ENCODE data around the gene OPN1MW. TPM values are rescaled to one million over a fixed set of nuclear protein-coding genes. Genes with fewer than 3 reads are reported as not detected.
"Not testable (repeated sequence)": the region's sequence is repeated elsewhere in the genome, so short reads cannot be mapped to it uniquely, and the experiment has no call there.

The OPN1MW gene
- total and polyA plus RNA-seq, 7 experiments from 2014 or later: not detected

DNA sequence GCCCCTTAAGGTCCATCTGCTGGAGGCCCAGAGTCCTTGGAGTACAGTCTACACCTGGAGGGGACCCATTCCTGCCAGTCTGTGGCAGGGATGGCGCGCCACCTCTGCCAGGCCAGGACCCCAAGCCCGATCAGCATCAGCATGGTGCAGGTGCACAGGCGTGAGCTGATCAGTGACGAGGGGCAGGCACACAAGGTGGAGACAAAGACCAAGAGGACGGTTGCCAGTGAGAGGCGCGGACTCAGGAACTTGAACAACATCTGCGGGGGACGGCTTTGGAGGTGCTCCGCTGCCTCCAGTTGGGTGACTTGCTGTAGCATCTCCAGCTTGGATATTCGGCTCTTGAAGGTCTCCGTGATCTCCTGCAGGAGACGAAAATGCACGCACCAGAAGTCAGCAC, 14.1 kb downstream of the OPN1MW start:
- H3K27ac Mint-ChIP-seq; H3K4me1 Mint-ChIP-seq; H3K36me3 Mint-ChIP-seq; H3K36me3 ChIP-seq (ENCODE audit: control insufficient read depth in 2 of 3, insufficient read depth in 3 of 3, low read length in 3 of 3); H3K27me3 Mint-ChIP-seq; H3K4me1 ChIP-seq (ENCODE audit: control insufficient read depth in 2 of 2, insufficient read depth in 2 of 2, low read length in 2 of 2); H3K9me3 ChIP-seq (ENCODE audit: control insufficient read depth in 2 of 3, low read length in 3 of 3); H3K4me3 ChIP-seq (ENCODE audit: low read length); H3K4me3 Mint-ChIP-seq; CTCF ChIA-PET; intact Hi-C loops (cut with micrococcal nuclease); DNase-seq; POLR2A ChIA-PET; H3K27me3 ChIP-seq (ENCODE audit: control insufficient read depth in 2 of 2, insufficient read depth in 2 of 2, low read length in 2 of 2); ATAC-seq; H3K9me3 Mint-ChIP-seq; H3K27ac ChIP-seq (ENCODE audit: low read depth, low read length): not testable (repeated sequence)

GRCh38 chrX:154209670-154210418, 27.4 kb downstream of the OPN1MW start:
- POLR2A ChIA-PET; intact Hi-C loops (cut with micrococcal nuclease): not testable (repeated sequence)

DNA sequence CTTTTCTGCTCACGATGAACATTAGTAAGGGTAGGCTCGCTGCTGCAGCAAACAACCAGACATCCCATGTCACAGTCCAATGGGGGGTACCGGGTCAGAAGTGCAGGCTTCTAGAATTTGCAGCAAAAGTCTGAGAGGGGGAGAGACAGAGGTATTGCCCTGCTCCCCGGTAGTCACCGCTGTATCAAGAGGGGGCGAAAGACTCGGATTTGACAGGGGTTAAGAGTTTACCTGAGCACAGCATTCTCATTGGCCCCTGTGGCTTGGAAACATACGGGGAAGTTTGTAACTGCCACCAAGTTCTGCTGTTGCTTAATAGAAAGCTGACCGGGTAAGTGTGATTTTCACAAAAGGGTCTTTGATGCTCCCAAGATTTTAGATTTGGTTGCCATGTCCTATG, 28.7 kb downstream of the OPN1MW start:
- DNase-seq: peak in 1 of 9 donors; percentile 13
- H3K4me3 Mint-ChIP-seq; H3K27ac ChIP-seq (ENCODE audit: low read depth, low read length): not testable (repeated sequence)

More at GRCh38 chrX:154209670-154210418, 27.4 kb downstream of the OPN1MW start:
- peak overlapping the region in 2 of 9 donors; percentile 33 to 62 for H3K27ac Mint-ChIP-seq
- H3K36me3 ChIP-seq (ENCODE audit: control insufficient read depth in 2 of 3, insufficient read depth in 3 of 3, low read length in 3 of 3); H3K27ac ChIP-seq (ENCODE audit: low read depth, low read length); H3K27me3 Mint-ChIP-seq; DNase-seq; H3K9me3 ChIP-seq (ENCODE audit: control insufficient read depth in 2 of 3, low read length in 3 of 3); H3K27me3 ChIP-seq (ENCODE audit: control insufficient read depth in 2 of 2, insufficient read depth in 2 of 2, low read length in 2 of 2); H3K4me1 ChIP-seq (ENCODE audit: control insufficient read depth in 2 of 2, insufficient read depth in 2 of 2, low read length in 2 of 2); H3K9me3 Mint-ChIP-seq; H3K4me3 Mint-ChIP-seq; CTCF ChIA-PET; H3K4me1 Mint-ChIP-seq; H3K36me3 Mint-ChIP-seq; H3K4me3 ChIP-seq (ENCODE audit: low read length): not testable (repeated sequence)
- peak; percentile 95 for ATAC-seq

GRCh38 chrX:154211499-154211898, 29.1 kb downstream of the OPN1MW start:
- H3K27ac ChIP-seq (ENCODE audit: low read depth, low read length); H3K27me3 ChIP-seq (ENCODE audit: control insufficient read depth in 2 of 2, insufficient read depth in 2 of 2, low read length in 2 of 2); DNase-seq; ATAC-seq; H3K4me3 ChIP-seq (ENCODE audit: low read length); H3K27ac Mint-ChIP-seq; H3K9me3 Mint-ChIP-seq; H3K27me3 Mint-ChIP-seq; H3K36me3 ChIP-seq (ENCODE audit: control insufficient read depth in 2 of 3, insufficient read depth in 3 of 3, low read length in 3 of 3); POLR2A ChIA-PET; CTCF ChIA-PET; H3K4me1 Mint-ChIP-seq; intact Hi-C loops (cut with micrococcal nuclease); H3K36me3 Mint-ChIP-seq; H3K4me3 Mint-ChIP-seq; H3K4me1 ChIP-seq (ENCODE audit: control insufficient read depth in 2 of 2, insufficient read depth in 2 of 2, low read length in 2 of 2); H3K9me3 ChIP-seq (ENCODE audit: control insufficient read depth in 2 of 3, low read length in 3 of 3): not testable (repeated sequence)

More for the DNA sequence above, 28.7 kb downstream of the OPN1MW start:
- H3K4me3 ChIP-seq (ENCODE audit: low read length); H3K4me1 Mint-ChIP-seq; intact Hi-C loops (cut with micrococcal nuclease); H3K36me3 Mint-ChIP-seq; H3K36me3 ChIP-seq (ENCODE audit: control insufficient read depth in 2 of 3, insufficient read depth in 3 of 3, low read length in 3 of 3); H3K9me3 Mint-ChIP-seq; H3K27me3 Mint-ChIP-seq; ATAC-seq; H3K27me3 ChIP-seq (ENCODE audit: control insufficient read depth in 2 of 2, insufficient read depth in 2 of 2, low read length in 2 of 2); POLR2A ChIA-PET; H3K9me3 ChIP-seq (ENCODE audit: control insufficient read depth in 2 of 3, low read length in 3 of 3); H3K4me1 ChIP-seq (ENCODE audit: control insufficient read depth in 2 of 2, insufficient read depth in 2 of 2, low read length in 2 of 2); CTCF ChIA-PET: not testable (repeated sequence)
- peak overlapping the region in 1 of 9 donors; percentile 77 for H3K27ac Mint-ChIP-seq

GRCh38 chrX:154219456-154219855, 37.1 kb downstream of the OPN1MW start, which contains the start of gene OPN1MW2:
Gene OPN1MW2, plus strand, starts transcription at chrX:154219756. Its CDS starts 60 bp downstream, at chrX:154219816.
- H3K4me1 ChIP-seq (ENCODE audit: control insufficient read depth in 2 of 2, insufficient read depth in 2 of 2, low read length in 2 of 2); DNase-seq; CTCF ChIA-PET; intact Hi-C loops (cut with micrococcal nuclease); POLR2A ChIA-PET; H3K36me3 Mint-ChIP-seq; H3K4me3 Mint-ChIP-seq; H3K36me3 ChIP-seq (ENCODE audit: control insufficient read depth in 2 of 3, insufficient read depth in 3 of 3, low read length in 3 of 3); H3K27me3 ChIP-seq (ENCODE audit: control insufficient read depth in 2 of 2, insufficient read depth in 2 of 2, low read length in 2 of 2); H3K27ac ChIP-seq (ENCODE audit: low read depth, low read length); H3K27me3 Mint-ChIP-seq; H3K4me1 Mint-ChIP-seq; H3K4me3 ChIP-seq (ENCODE audit: low read length); H3K9me3 ChIP-seq (ENCODE audit: control insufficient read depth in 2 of 3, low read length in 3 of 3); H3K9me3 Mint-ChIP-seq; ATAC-seq; H3K27ac Mint-ChIP-seq: not testable (repeated sequence)

DNA sequence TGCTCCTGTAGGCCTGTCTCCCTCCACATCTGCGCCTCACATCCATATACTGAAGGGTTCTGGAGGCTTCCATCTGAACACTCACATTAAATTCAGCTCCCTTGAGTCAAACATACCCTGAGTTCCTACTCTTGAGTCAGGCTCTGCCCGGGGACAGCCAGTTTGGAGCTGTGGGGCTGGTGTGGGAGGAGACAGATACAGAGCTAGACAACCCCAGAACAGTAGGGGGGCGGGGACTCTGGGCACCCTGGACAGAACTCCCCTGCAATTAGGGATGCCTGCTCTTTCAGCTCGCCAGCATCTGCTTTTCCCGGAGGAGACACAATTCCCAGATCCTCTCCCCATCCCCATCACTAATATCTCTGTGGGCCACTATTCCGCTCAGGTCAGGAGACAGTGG, 42.9 kb downstream of the OPN1MW start:
- H3K4me1 ChIP-seq (ENCODE audit: control insufficient read depth in 2 of 2, insufficient read depth in 2 of 2, low read length in 2 of 2); H3K27ac Mint-ChIP-seq; H3K27ac ChIP-seq (ENCODE audit: low read depth, low read length); H3K27me3 ChIP-seq (ENCODE audit: control insufficient read depth in 2 of 2, insufficient read depth in 2 of 2, low read length in 2 of 2); H3K4me1 Mint-ChIP-seq; CTCF ChIA-PET; H3K9me3 Mint-ChIP-seq; DNase-seq; H3K36me3 Mint-ChIP-seq; H3K9me3 ChIP-seq (ENCODE audit: control insufficient read depth in 2 of 3, low read length in 3 of 3); ATAC-seq; H3K4me3 Mint-ChIP-seq; POLR2A ChIA-PET; H3K4me3 ChIP-seq (ENCODE audit: low read length); H3K36me3 ChIP-seq (ENCODE audit: control insufficient read depth in 2 of 3, insufficient read depth in 3 of 3, low read length in 3 of 3); H3K27me3 Mint-ChIP-seq; intact Hi-C loops (cut with micrococcal nuclease): not testable (repeated sequence)

GRCh38 chrX:154226706-154227105, 44.3 kb downstream of the OPN1MW start:
- H3K4me1 Mint-ChIP-seq; ATAC-seq; H3K27me3 ChIP-seq (ENCODE audit: control insufficient read depth in 2 of 2, insufficient read depth in 2 of 2, low read length in 2 of 2); H3K27me3 Mint-ChIP-seq; H3K4me3 Mint-ChIP-seq; POLR2A ChIA-PET; H3K9me3 Mint-ChIP-seq; DNase-seq; CTCF ChIA-PET; H3K36me3 ChIP-seq (ENCODE audit: control insufficient read depth in 2 of 3, insufficient read depth in 3 of 3, low read length in 3 of 3); intact Hi-C loops (cut with micrococcal nuclease); H3K27ac Mint-ChIP-seq; H3K9me3 ChIP-seq (ENCODE audit: control insufficient read depth in 2 of 3, low read length in 3 of 3); H3K27ac ChIP-seq (ENCODE audit: low read depth, low read length); H3K4me1 ChIP-seq (ENCODE audit: control insufficient read depth in 2 of 2, insufficient read depth in 2 of 2, low read length in 2 of 2); H3K36me3 Mint-ChIP-seq; H3K4me3 ChIP-seq (ENCODE audit: low read length): not testable (repeated sequence)

Measured in naive thymus-derived CD4-positive, alpha-beta T cell (primary cell).